Natural killer cell treated with Interleukin-12 subunit alpha and Interleukin-12 subunit beta and Interleukin-15 and Interleukin-18, amount 100 ng/mL, for 72 hours (primary cell): Measurements from ENCODE around the gene SHISA5. TPM values are rescaled to one million over a fixed set of nuclear protein-coding genes. Genes with fewer than 3 reads are reported as not detected.
A peak's percentile ranks its signal among the peaks of the same experiment; 100 is the strongest.

ENCODE experiments used
- ATAC-seq, 2 donors: fragments of 150-1000 bp; cut with Tn5 transposase in 1 of 2; sonication (Bioruptor Pico), chemical (Tn5 transposase) in 1 of 2; 2 replicates each; pipeline ENCODE4 v1.10.0; 2021
- DNase-seq: peaks from one replicate; pipeline ENCODE4 v3.0.0; 2022; ENCODE audit warnings: low spot score
- H3K27ac Mint-ChIP-seq, 2 donors: 1 replicate in 1 of 2; 2 replicates in 1 of 2; pipeline ENCODE4 v1.8.0; 2022; ENCODE audit warnings: mixed read lengths in 2 of 2, mild to moderate bottlenecking in 1 of 2, moderate library complexity in 1 of 2
- H3K27me3 Mint-ChIP-seq, 2 donors: 1 replicate in 1 of 2; 2 replicates in 1 of 2; pipeline ENCODE4 v1.8.0; 2022; ENCODE audit warnings: mixed read lengths in 2 of 2
- H3K36me3 Mint-ChIP-seq: one replicate; pipeline ENCODE4 v1.8.0; 2022; ENCODE audit warnings: mixed read lengths
- H3K4me1 Mint-ChIP-seq, 2 donors: 1 replicate in 1 of 2; 2 replicates in 1 of 2; pipeline ENCODE4 v1.8.0; 2022; ENCODE audit warnings: low read depth in 2 of 2, mixed read lengths in 2 of 2, mild to moderate bottlenecking in 1 of 2
- H3K4me3 Mint-ChIP-seq: one replicate; pipeline ENCODE4 v1.8.0; 2022; ENCODE audit warnings: mixed read lengths
- H3K9me3 Mint-ChIP-seq: 2 replicates; pipeline ENCODE4 v1.8.0; 2022; ENCODE audit warnings: mixed read lengths
- total RNA-seq, 2 donors: library from RNA; stranded (reverse); gene quantifications; one replicate each; pipeline ENCODE4 v1.2.3, GENCODE V29; 2022

The SHISA5 gene
- total RNA-seq, 2 donors from 2014 or later: 88.4 to 126 TPM

- no peaks in the 10 kb centered on the region for H3K36me3 Mint-ChIP-seq
- no peaks in the 10 kb centered on the region for H3K9me3 Mint-ChIP-seq
- ATAC-seq: no peak
- H3K27me3 Mint-ChIP-seq: no peaks in the 10 kb centered on the region
- no peak overlapping the region for H3K4me3 Mint-ChIP-seq
- peaks cover 11 to 18% of the 10 kb centered on the region in 2 donors for H3K4me1 Mint-ChIP-seq
- DNase-seq: no peak
- no peak overlapping the region for H3K27ac Mint-ChIP-seq
Measured at GRCh38 chr3:48433472-48434118, 70.4 kb downstream of the SHISA5 start.

- no peak for DNase-seq
Measured at GRCh38 chr3:48432411-48433371, 71.3 kb downstream of the SHISA5 start.

GRCh38 chr3:48431224-48432029, 72.5 kb downstream of the SHISA5 start:
- no peaks in the 10 kb centered on the region for H3K9me3 Mint-ChIP-seq
- H3K4me1 Mint-ChIP-seq: peaks cover 0 to 14% of the 10 kb centered on the region in 2 donors
- no peak overlapping the region for H3K27ac Mint-ChIP-seq
- DNase-seq (no peak), ATAC-seq (no peak)
- no peaks in the 10 kb centered on the region for H3K27me3 Mint-ChIP-seq
- H3K36me3 Mint-ChIP-seq: no peaks in the 10 kb centered on the region
- H3K4me3 Mint-ChIP-seq: peak overlapping the region; percentile 74

More at GRCh38 chr3:48432411-48433371, 71.3 kb downstream of the SHISA5 start:
- no peak overlapping the region for H3K4me3 Mint-ChIP-seq
- peaks cover 2 to 14% of the 10 kb centered on the region in 2 donors for H3K4me1 Mint-ChIP-seq
- no peaks in the 10 kb centered on the region for H3K9me3 Mint-ChIP-seq
- no peak overlapping the region for H3K27ac Mint-ChIP-seq
- H3K27me3 Mint-ChIP-seq: no peaks in the 10 kb centered on the region
- no peak for ATAC-seq
- H3K36me3 Mint-ChIP-seq: no peaks in the 10 kb centered on the region

DNA sequence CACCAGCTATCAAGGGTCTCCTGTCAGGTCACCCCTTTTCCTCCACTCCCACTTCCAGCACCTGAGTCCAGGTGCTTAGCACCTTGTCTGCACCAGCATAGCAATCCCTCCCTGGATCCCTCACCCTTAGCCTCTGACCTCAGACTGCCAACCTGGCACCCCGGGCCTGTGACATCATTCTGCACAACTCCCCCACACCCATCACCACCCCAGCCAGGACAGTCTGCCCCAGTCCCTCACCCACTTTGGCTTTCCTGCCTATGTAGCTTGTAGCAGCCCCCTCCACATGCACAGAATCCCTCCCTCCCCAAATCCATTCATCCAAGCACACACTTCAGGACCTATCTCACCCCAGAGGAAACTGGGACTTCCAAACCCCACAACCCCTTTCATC, 73.3 kb downstream of the SHISA5 start:
- no peak for DNase-seq
- no peaks in the 10 kb centered on the region for H3K9me3 Mint-ChIP-seq
- H3K4me3 Mint-ChIP-seq: peak overlapping the region; percentile 74
- peak overlapping the region in 1 of 2 donors; percentile 73 for H3K27ac Mint-ChIP-seq
- H3K4me1 Mint-ChIP-seq: peaks cover 0 to 14% of the 10 kb centered on the region in 2 donors
- no peak for ATAC-seq
- H3K27me3 Mint-ChIP-seq: no peaks in the 10 kb centered on the region
- H3K36me3 Mint-ChIP-seq: no peaks in the 10 kb centered on the region

DNA sequence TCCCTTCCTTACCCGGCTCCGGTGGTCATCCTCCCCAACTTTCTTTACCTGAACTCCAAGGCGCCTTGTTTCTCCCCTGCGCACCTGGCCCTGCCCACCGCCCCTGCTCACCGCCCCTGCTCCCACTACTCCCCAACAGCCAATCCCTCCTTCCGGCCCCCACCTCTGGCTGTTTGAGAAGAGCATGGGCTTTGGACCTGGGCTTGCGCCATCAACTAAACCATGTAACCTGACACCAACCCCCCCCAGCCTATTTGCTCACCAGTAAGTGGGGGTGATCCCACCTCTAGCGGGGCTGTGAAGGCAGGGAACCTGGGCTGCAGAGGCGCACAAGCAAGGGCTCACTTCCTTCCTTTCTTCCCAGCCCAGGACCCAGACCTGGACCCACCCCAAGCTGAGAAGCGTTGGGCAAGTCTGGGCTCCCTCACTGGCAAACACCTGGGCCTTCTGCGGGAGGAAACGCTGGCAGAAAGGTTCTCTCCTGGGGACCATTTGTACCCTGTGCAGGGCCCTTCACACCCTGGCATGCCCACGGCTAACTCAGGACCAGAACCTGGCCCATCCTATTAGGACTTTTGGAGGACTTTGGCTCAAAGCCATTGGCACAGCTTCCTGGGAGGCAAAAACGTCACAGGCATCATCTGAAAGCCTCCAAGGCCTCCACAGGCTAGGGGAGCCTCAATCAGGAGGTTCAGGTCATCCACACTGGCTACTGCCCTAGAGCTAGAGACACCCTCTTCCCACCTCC, 73.8 kb downstream of the SHISA5 start, which contains the start of gene PLXNB1:
Gene PLXNB1, minus strand, starts transcription at position 127 of the 748 bp plus-strand sequence. CDS start 5,475 bp downstream, outside the sequence.
- DNase-seq (no peak), ATAC-seq (peak in 1 of 2 donors; percentile 22)
- Mint-ChIP-seq H3K9me3 (no peaks in the 10 kb centered on the region), H3K36me3 (no peaks in the 10 kb centered on the region), H3K27me3 (no peaks in the 10 kb centered on the region), H3K4me1 (peaks cover 0 to 14% of the 10 kb centered on the region in 2 donors), H3K27ac (peak within 1 kb of the TSS in 1 of 2 donors; percentile 73), H3K4me3 (peak within 1 kb of the TSS; percentile 74)

- peaks cover 0 to 14% of the 10 kb centered on the region in 2 donors for H3K4me1 Mint-ChIP-seq
Measured at GRCh38 chr3:48429317-48429959, 74.5 kb downstream of the SHISA5 start.

DNA sequence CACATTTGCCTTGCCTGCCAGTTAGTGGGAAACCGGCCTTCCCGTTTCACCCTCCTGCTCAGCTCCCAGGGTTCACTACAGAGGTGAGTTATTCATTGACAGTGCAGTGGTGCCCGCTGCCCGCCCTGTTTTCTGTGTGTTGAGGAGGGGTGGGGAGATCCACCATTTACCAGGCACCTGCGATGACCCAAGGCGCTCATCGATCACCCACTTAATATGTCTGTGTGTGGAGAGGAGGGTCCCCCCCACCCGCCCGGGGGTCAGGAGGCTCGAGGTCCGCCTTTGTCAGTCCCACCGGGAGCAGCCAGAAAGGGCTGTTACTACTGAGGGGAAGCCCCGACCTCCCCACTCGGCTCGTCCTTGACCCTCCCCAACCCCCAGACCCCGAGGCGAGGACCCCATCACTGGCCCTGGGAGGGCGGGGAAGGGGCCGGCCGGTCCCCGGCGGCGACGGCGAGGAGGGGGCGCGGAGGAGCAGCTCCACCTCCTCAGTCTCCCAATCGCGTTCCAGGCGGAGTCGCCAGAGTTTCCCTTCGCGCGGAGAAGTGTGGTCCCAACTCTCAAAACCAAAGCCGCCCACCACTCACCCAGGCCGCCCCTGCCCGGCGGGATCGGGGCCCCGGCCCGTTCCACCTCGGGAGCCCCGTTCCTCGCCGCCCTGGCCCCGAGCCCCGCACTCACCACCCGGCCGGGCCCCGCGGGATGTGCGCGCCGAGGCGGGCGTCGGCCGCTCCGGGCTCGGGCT, 75.2 kb downstream of the SHISA5 start:
- H3K4me3 Mint-ChIP-seq: peak overlapping the region; percentile 27
- peaks cover 0 to 10% of the 10 kb centered on the region in 2 donors for H3K4me1 Mint-ChIP-seq
- no peaks in the 10 kb centered on the region for H3K9me3 Mint-ChIP-seq
- DNase-seq (no peak), ATAC-seq (peak; percentile 61 to 69)
- no peaks in the 10 kb centered on the region for H3K27me3 Mint-ChIP-seq
- no peaks in the 10 kb centered on the region for H3K36me3 Mint-ChIP-seq
- H3K27ac Mint-ChIP-seq: no peak overlapping the region

More at GRCh38 chr3:48429317-48429959, 74.5 kb downstream of the SHISA5 start:
- no peaks in the 10 kb centered on the region for H3K9me3 Mint-ChIP-seq
- peak overlapping the region; percentile 74 for H3K4me3 Mint-ChIP-seq
- peak; percentile 74 to 76 for ATAC-seq
- peak overlapping the region in 1 of 2 donors; percentile 73 for H3K27ac Mint-ChIP-seq
- H3K36me3 Mint-ChIP-seq: no peaks in the 10 kb centered on the region
- no peaks in the 10 kb centered on the region for H3K27me3 Mint-ChIP-seq
- peak; percentile 74 for DNase-seq

DNA sequence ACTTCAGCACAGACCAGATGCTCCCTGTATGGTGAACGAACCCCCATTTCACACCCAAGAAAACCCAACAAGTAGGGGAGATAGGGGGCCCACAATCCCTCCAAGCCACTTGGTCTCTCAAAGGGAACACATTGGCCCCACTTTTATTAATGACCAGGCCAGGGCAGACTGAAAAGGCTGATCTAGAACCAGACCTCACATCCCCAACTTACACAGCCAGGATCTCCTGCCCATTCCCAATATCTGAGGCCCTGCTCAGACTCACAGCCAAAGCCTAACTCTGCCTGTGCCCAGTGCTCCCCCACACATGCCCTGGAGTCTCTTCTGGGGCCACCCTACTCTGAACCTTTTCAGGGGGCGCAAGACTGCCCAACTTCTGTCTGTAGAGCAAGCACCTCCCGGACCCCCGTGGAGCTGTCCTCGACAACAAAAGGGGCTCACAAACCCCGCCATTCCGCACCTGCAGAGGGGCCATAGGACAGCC, 75.8 kb downstream of the SHISA5 start:
- H3K27ac Mint-ChIP-seq: no peak overlapping the region
- peaks cover 0 to 10% of the 10 kb centered on the region in 2 donors for H3K4me1 Mint-ChIP-seq
- H3K4me3 Mint-ChIP-seq: no peak overlapping the region
- DNase-seq (no peak), ATAC-seq (no peak)
- H3K36me3 Mint-ChIP-seq: no peaks in the 10 kb centered on the region
- H3K27me3 Mint-ChIP-seq: no peaks in the 10 kb centered on the region
- no peaks in the 10 kb centered on the region for H3K9me3 Mint-ChIP-seq

GRCh38 chr3:48427630-48427962, 76.4 kb downstream of the SHISA5 start:
- no peak overlapping the region for H3K4me3 Mint-ChIP-seq
- no peaks in the 10 kb centered on the region for H3K27me3 Mint-ChIP-seq
- no peaks in the 10 kb centered on the region for H3K36me3 Mint-ChIP-seq
- no peak for ATAC-seq
- peaks cover 0 to 10% of the 10 kb centered on the region in 2 donors for H3K4me1 Mint-ChIP-seq
- no peaks in the 10 kb centered on the region for H3K9me3 Mint-ChIP-seq
- no peak overlapping the region for H3K27ac Mint-ChIP-seq
- no peak for DNase-seq

GRCh38 chr3:48426944-48427629, 76.9 kb downstream of the SHISA5 start:
- Mint-ChIP-seq H3K27me3 (no peaks in the 10 kb centered on the region), H3K4me3 (peak overlapping the region; percentile 20), H3K36me3 (no peaks in the 10 kb centered on the region), H3K9me3 (no peaks in the 10 kb centered on the region), H3K4me1 (peaks cover 0 to 10% of the 10 kb centered on the region in 2 donors), H3K27ac (no peak overlapping the region)
- DNase-seq (no peak), ATAC-seq (no peak)

- Mint-ChIP-seq H3K4me1 (peaks cover 0 to 6% of the 10 kb centered on the region in 2 donors), H3K4me3 (no peak overlapping the region), H3K36me3 (no peaks in the 10 kb centered on the region), H3K27ac (no peak overlapping the region), H3K27me3 (no peaks in the 10 kb centered on the region), H3K9me3 (no peaks in the 10 kb centered on the region)
- no peak for DNase-seq
- no peak for ATAC-seq
Measured at GRCh38 chr3:48426401-48426909, 77.5 kb downstream of the SHISA5 start.
